ENCODE measurements around the gene SCYL1.
"Not testable (repeated sequence)": the region's sequence is repeated elsewhere in the genome, so short reads cannot be mapped to it uniquely, and the experiment has no call there.

Gene SCYL1

DNA sequence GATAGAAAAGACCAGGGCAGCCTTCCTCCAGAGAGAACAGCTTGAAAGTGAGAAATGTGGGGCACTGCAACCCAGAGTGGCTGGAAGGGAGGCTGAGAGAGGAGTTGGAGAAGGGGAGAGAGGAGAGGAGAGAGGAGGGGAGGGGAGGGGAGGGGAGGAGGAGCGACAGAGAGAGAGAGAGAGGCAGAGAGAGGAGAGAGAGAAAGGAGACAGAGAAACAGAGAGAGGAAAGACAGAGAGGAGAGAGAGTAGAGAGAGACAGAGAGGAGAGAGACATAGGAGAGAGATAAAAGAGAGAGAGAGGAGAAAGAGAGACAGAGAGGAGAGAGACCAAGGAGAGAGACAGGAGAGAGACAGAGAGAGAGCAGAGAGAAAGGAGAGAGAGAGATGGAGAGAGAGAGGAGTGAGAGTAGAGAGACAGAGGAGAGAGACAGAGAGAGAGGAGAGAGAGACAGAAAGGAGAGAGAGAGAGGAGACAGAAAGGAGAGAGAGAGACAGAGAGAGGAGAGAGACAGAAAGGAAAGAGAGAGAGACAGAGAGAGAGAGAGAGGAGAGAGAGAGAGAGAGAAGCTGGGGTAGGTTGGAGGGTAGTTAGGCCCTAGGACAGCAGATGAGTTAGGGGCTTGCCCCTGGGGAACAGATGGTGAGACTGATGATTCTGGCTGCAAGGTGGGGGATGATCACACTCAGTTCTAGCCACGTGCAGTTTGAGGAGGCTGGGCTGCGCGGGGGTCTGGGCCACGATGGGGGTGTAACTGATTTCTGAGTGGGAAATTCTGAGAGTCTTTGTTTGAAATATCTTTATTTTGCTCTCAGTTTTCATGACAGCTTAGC lies 8.5 kb upstream of the SCYL1 start:
- H3K9me3 ChIP-seq (ENCODE audit: severe bottlenecking), result peaks cover 2% of the 10 kb centered on the region
- no peaks in the 10 kb centered on the region for H3K36me3 ChIP-seq
- H3K27me3 ChIP-seq (ENCODE audit: insufficient read depth, low read depth, severe bottlenecking), result no peaks in the 10 kb centered on the region
- TF ChIP-seq, protein P1, sequence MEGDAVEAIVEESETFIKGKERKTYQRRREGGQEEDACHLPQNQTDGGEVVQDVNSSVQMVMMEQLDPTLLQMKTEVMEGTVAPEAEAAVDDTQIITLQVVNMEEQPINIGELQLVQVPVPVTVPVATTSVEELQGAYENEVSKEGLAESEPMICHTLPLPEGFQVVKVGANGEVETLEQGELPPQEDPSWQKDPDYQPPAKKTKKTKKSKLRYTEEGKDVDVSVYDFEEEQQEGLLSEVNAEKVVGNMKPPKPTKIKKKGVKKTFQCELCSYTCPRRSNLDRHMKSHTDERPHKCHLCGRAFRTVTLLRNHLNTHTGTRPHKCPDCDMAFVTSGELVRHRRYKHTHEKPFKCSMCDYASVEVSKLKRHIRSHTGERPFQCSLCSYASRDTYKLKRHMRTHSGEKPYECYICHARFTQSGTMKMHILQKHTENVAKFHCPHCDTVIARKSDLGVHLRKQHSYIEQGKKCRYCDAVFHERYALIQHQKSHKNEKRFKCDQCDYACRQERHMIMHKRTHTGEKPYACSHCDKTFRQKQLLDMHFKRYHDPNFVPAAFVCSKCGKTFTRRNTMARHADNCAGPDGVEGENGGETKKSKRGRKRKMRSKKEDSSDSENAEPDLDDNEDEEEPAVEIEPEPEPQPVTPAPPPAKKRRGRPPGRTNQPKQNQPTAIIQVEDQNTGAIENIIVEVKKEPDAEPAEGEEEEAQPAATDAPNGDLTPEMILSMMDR (IDR thresholded peaks at IDR 0.05; ENCODE audit: low read depth, low read length), result no peak
- no peak overlapping the region for H3K4me3 ChIP-seq (ENCODE audit: low read depth, low read length)
- DNase-seq, result no peak
- peak overlapping the region; percentile 40 for H3K27ac ChIP-seq

DNA sequence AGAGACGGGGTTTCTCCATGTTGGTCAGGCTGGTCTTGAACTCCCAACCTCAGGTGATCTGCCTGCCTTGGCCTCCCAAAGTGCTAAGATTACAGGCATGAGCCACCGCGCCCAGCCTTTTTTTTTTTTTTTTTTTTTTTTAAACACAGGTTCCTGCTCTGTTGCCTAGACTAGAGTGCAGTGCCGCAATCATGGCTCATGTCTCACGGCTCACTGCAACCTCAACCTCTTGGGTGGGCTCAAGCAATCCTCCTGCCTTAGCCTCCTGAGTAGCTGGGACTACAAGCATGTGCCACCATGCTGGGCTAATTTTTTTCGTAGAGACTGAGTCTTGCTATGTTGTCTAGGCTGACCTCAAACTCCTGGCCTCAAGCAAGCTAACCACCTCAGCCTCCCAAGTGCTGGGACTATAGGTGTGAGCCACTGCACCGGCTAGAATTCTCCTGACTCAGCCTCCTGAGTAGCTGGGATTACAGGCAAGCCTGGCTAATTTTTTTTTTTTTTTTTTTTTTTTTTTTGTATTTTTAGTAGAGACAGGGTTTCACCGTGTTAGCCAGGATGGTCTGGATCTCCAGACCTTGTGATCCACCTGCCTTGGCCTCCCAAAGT lies 5.8 kb upstream of the SCYL1 start:
- not testable (repeated sequence) for H3K27me3 ChIP-seq (ENCODE audit: insufficient read depth, low read depth, severe bottlenecking); H3K36me3 ChIP-seq; H3K4me3 ChIP-seq (ENCODE audit: low read depth, low read length); H3K27ac ChIP-seq; DNase-seq; H3K9me3 ChIP-seq (ENCODE audit: severe bottlenecking)

DNA sequence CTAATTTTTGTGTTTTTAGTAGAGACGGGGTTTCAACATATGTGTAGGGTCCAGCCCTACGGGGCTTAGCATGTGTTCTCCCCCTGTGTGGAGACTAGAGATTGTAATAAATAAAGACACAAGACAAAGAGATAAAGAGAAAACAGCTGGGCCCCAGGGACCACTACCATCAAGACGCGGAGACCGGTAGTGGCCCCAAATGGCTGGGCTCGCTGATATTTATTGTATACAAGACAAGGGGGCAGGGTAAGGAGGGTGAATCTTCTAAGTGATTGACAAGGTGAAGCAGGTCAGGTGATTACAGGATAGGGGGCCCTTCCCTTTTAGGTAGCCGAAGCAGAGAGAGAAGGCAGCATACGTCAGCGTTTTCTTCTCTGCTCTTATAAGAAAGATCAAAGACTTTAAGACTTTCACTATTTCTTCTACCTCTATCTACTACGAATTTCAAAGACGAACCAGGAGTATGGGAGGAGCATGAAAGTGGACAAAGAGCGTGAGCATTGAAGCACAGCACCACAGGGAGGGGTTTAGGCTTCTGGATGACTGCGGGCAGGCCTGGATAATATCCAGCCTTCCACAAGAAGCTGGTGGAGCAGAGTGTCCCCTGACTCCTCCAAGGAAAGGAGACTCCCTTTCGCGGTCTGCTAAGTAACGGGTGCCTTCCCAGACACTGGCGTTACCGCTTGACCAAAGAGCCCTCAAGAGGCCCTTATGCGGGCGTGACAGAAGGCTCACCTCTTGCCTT lies 2.9 kb upstream of the SCYL1 start:
- not testable (repeated sequence) for H3K4me3 ChIP-seq (ENCODE audit: low read depth, low read length); H3K27ac ChIP-seq; DNase-seq; H3K9me3 ChIP-seq (ENCODE audit: severe bottlenecking); H3K36me3 ChIP-seq; H3K27me3 ChIP-seq (ENCODE audit: insufficient read depth, low read depth, severe bottlenecking)

DNA sequence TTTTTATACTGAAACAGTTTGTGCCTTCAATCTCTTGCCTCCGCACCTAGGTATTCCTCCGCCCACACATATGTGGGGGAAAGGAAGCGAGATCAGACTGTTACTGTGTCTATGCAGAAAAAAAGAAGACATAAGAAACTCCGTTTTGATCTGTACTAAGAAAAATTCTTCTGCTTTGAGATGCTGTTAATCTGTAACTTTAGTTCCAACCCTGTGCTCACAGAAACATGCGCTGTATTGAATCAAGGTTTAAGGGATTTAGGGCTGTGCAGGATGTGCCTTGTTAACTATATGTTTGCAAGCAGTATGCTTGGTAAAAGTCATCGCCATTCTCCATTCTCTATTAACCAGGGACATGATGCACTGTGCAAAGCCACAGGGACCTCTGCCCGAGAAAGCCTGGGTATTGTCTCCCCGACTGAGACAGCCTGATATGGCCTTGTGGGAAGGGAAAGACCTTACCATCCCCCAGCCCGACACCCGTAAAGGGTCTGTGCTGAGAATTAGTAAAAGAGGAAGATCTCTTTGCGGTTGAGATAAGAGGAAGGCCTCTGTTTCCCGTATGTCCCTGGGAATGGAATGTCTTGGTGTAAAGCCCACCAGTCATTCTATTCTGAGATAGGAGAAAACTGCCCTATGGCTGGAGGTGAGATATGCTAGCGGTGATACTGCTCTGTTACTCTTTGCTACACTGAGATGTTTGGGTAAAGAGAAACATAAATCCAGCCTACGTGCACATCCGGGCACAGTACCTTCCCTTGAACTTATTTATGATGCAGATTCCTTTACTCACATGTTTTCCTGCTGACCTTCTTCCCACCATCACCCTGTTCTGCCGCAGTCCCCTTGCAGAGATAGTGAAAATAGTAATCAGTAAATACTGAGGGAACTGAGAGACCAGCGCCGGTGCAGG lies 1.9 kb upstream of the SCYL1 start:
- not testable (repeated sequence) for H3K9me3 ChIP-seq (ENCODE audit: severe bottlenecking); H3K27me3 ChIP-seq (ENCODE audit: insufficient read depth, low read depth, severe bottlenecking); H3K27ac ChIP-seq; DNase-seq; H3K4me3 ChIP-seq (ENCODE audit: low read depth, low read length)
- H3K36me3 ChIP-seq, result peaks cover 15% of the 10 kb centered on the region

DNA sequence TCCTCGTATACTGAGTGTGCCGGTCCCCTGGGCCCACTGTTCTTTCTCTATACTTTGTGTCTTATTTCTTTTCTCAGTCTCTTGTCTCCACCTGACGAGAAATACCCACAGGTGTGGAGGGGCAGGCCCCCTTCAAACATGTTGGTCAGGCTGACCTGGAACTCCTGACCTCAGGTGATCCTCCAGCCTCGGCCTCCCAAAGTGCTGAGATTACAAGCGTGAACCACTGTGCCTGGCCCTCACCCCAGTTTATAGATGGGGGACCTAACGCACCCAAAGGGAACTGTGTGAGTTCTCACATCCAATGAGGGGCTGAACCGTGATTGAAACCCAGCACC lies 1.3 kb upstream of the SCYL1 start:
- not testable (repeated sequence) for H3K27ac ChIP-seq; H3K4me3 ChIP-seq (ENCODE audit: low read depth, low read length); H3K27me3 ChIP-seq (ENCODE audit: insufficient read depth, low read depth, severe bottlenecking); H3K9me3 ChIP-seq (ENCODE audit: severe bottlenecking); DNase-seq
- H3K36me3 ChIP-seq, result peaks cover 20% of the 10 kb centered on the region

DNA sequence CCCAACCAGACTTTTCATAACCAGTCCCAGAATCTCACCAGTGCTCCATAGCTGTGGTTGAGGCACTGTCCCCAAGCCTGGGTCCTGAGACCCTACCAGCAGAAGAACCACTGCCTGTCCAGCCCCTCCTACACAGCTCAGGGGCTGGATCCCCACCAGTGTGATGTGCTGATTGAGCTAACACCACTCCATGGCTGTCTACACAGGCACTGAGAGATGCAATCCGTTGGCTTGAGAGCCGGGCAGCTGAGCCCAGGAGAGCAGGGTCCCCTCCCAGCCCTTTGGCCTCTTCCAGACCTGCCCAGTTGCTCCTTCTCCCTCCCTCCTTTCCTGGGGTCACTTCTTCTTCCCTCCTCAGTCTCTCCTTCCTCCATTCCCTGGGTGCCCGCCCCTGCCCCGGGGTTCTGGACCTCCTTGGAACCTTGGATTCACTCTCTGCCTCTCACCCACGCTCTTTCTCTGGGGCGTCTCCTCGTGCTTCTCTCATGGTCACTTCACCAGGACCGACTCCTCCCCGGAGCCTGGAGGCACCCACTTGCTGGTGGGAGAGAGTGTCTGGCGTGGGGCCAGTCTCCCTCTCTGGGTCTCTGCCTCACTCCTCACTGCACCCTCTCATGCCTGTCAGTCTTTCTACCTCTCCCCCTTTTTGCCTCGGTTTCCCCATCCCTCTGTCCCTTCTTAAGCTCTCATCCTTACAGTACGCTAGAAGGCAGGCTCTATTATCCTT lies 706 bp upstream of the SCYL1 start:
- TF ChIP-seq, protein P1 (IDR thresholded peaks at IDR 0.05; ENCODE audit: low read depth, low read length), result no peak
- H3K27ac ChIP-seq, result peak overlapping the region; percentile 5; the same call in 1 of the 2 replicates
- H3K4me3 ChIP-seq (ENCODE audit: low read depth, low read length), result peak overlapping the region; percentile 6

More for the DNA sequence above, 706 bp upstream of the SCYL1 start:
- DNase-seq, result peak; percentile 34
- H3K27me3 ChIP-seq (ENCODE audit: insufficient read depth, low read depth, severe bottlenecking), result no peaks in the 10 kb centered on the region
- H3K9me3 ChIP-seq (ENCODE audit: severe bottlenecking), result no peaks in the 10 kb centered on the region
- H3K36me3 ChIP-seq, result peaks cover 20% of the 10 kb centered on the region
